NCI-H460 (cell line): ENCODE measurements around the gene PRAMEF17. TPM values are rescaled to one million over a fixed set of nuclear protein-coding genes. Genes with fewer than 3 reads are reported as not detected.
"Not testable (repeated sequence)": the region's sequence is repeated elsewhere in the genome, so short reads cannot be mapped to it uniquely, and the experiment has no call there.

Experiments
- DNase-seq: peaks from one replicate; pipeline ENCODE4 v3.0.0-alpha.2; 2016; ENCODE audit warnings: low read depth; ENCODE audit errors: extremely low read depth
- polyA plus RNA-seq: library from polyadenylated mRNA; depleted of rRNA; stranded (reverse); fragments of >200 nt; gene quantifications from 2 replicates; pipeline ENCODE4 v1.2.3, GENCODE V29; 2014; cell fraction: nucleus; rRNA removed
- total RNA-seq: library from RNA; depleted of rRNA; stranded (reverse); fragments of >200 nt; shearing (Covaris generic); gene quantifications from 2 replicates; pipeline ENCODE4 v1.2.3, GENCODE V29; 2014; rRNA removed

The PRAMEF17 gene
- total RNA-seq: not detected in 2 replicates
- not detected in 2 replicates for polyA plus RNA-seq

GRCh38 chr1:13389332-13389731 lies at the start of gene PRAMEF17:
PRAMEF17 (plus strand) TSS chr1:13389632; CDS start chr1:13389658, 26 bp downstream.
- DNase-seq: not testable (repeated sequence)

- DNase-seq: not testable (repeated sequence)
These were observed 46.9 kb upstream of the PRAMEF17 start for GRCh38 chr1:13342496-13342895.

GRCh38 chr1:13347034-13347433 lies 42.4 kb upstream of the PRAMEF17 start, which contains the start of gene PRAMEF14:
PRAMEF14 (minus strand) TSS chr1:13347134; CDS start chr1:13345314, 1,820 bp downstream.
- DNase-seq: not testable (repeated sequence)

- DNase-seq: not testable (repeated sequence)
These were observed 36.0 kb upstream of the PRAMEF17 start for GRCh38 chr1:13353476-13353875.

GRCh38 chr1:13354475-13354874 lies 35.0 kb upstream of the PRAMEF17 start:
- not testable (repeated sequence) for DNase-seq

GRCh38 chr1:13356774-13357173 lies 32.7 kb upstream of the PRAMEF17 start:
- DNase-seq: peak; percentile 42

GRCh38 chr1:13362364-13362763 lies 27.1 kb upstream of the PRAMEF17 start:
- DNase-seq: not testable (repeated sequence)

GRCh38 chr1:13364928-13365327 lies 24.5 kb upstream of the PRAMEF17 start:
- DNase-seq: not testable (repeated sequence)

GRCh38 chr1:13366536-13366935 lies 22.9 kb upstream of the PRAMEF17 start:
- not testable (repeated sequence) for DNase-seq

GRCh38 chr1:13368544-13368943 lies 20.9 kb upstream of the PRAMEF17 start:
- DNase-seq: not testable (repeated sequence)

- not testable (repeated sequence) for DNase-seq
These were observed 10.4 kb upstream of the PRAMEF17 start for GRCh38 chr1:13378983-13379382.

- not testable (repeated sequence) for DNase-seq
These were observed 9.1 kb upstream of the PRAMEF17 start for GRCh38 chr1:13380380-13380779.

GRCh38 chr1:13393004-13393403 lies 3.6 kb downstream of the PRAMEF17 start:
- not testable (repeated sequence) for DNase-seq

- not testable (repeated sequence) for DNase-seq
These were observed 5.3 kb downstream of the PRAMEF17 start for GRCh38 chr1:13394761-13395160.

GRCh38 chr1:13395311-13395710 lies 5.9 kb downstream of the PRAMEF17 start:
- DNase-seq: not testable (repeated sequence)

- DNase-seq: no peak
These were observed 18.4 kb downstream of the PRAMEF17 start for GRCh38 chr1:13407811-13408210.

GRCh38 chr1:13410150-13410549 lies 20.7 kb downstream of the PRAMEF17 start, which contains the start of gene PRAMEF20:
PRAMEF20 (plus strand) TSS chr1:13410450; CDS start chr1:13416355, 5,905 bp downstream.
- not testable (repeated sequence) for DNase-seq

- no peak for DNase-seq
These were observed 41.1 kb downstream of the PRAMEF17 start for GRCh38 chr1:13430495-13430894.

- no peak for DNase-seq
These were observed 42.8 kb downstream of the PRAMEF17 start for GRCh38 chr1:13432251-13432650.

- DNase-seq: not testable (repeated sequence)
These were observed 44.4 kb downstream of the PRAMEF17 start for GRCh38 chr1:13433694-13434358.

- no peak for DNase-seq
These were observed 46.0 kb downstream of the PRAMEF17 start for GRCh38 chr1:13435458-13435857.
